Peyer's patch (tissue), 4 donors: ENCODE data around the gene TRIM38. TPM values are rescaled to one million over a fixed set of nuclear protein-coding genes. Genes with fewer than 3 reads are reported as not detected.
A peak's percentile ranks its signal among the peaks of the same experiment; 100 is the strongest.
"Not testable (repeated sequence)": the region's sequence is repeated elsewhere in the genome, so short reads cannot be mapped to it uniquely, and the experiment has no call there.

Experiments used
- DNase-seq, 3 donors: peaks; one replicate each; pipeline ENCODE4 v3.0.0-alpha.2; 2017 to 2019
- H3K27ac ChIP-seq, 4 donors: fragments of 200-600 bp; sonication (generic); one replicate each; pipeline ENCODE4 v1.5.1; 2016 to 2019
- H3K27me3 ChIP-seq, 2 donors: fragments of 200-600 bp; sonication (generic); one replicate each; pipeline ENCODE4 v1.5.1; 2019
- H3K36me3 ChIP-seq, 3 donors: fragments of 200-600 bp; sonication (generic); one replicate each; pipeline ENCODE4 v1.5.1; 2016 to 2019
- H3K4me1 ChIP-seq, 4 donors: fragments of 200-600 bp; sonication (generic); one replicate each; pipeline ENCODE4 v1.5.1; 2016 to 2019
- H3K4me3 ChIP-seq, 4 donors: fragments of 200-600 bp; sonication (generic); 1 replicate in 3 of 4; 2 replicates in 1 of 4; pipeline ENCODE4 v1.5.1; 2016 to 2019; ENCODE audit warnings: mild to moderate bottlenecking in 1 of 4
- H3K9me3 ChIP-seq, 4 donors: fragments of 200-600 bp; sonication (generic); one replicate each; pipeline ENCODE4 v1.5.1; 2016 to 2019; ENCODE audit warnings: mild to moderate bottlenecking in 1 of 4
- CTCF ChIP-seq, 6 experiments: fragments of 450-650 bp in 4 of 6; fragments of 200-600 bp in 2 of 6; sonication (generic) in 1 of 6; IDR thresholded peaks; one replicate each; pipeline ENCODE4 v1.5.1; 2017 to 2019; ENCODE audit warnings: antibody characterized with exemption in 6 of 6, mild to moderate bottlenecking in 3 of 6, moderate library complexity in 1 of 6
- POLR2A ChIP-seq, 2 donors: fragments of 450-650 bp; IDR thresholded peaks; one replicate each; pipeline ENCODE4 v1.5.1; 2017; ENCODE audit warnings: antibody characterized with exemption in 2 of 2, mild to moderate bottlenecking in 2 of 2, moderate library complexity in 2 of 2
- total RNA-seq, 4 donors: library from RNA; depleted of rRNA; stranded (reverse); fragments of >200 nt; gene quantifications; one replicate each; pipeline ENCODE4 v1.1.0, GENCODE V29; 2016

Gene TRIM38
- total RNA-seq, 4 donors from 2014 or later, result 15.3 to 24.8 (median 19.3) TPM

DNA sequence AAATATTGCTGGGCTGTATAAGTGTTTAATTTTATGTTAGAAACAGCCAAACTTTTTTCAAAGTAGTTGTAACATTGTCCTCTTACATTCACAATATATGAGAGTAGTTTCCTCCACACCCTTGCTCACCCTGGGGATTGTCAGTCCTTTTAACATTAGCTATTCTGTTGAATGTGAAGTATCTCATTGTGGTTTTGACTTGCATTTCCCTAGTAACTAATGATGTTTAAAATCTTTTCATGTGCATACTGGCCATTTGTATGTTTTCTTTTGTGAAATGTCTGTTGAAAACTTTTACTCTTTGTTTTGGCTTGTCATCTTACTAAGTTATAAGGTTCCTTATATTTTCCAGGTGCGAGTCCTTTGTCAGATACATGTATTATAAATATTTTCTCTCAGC, 32.9 kb downstream of the TRIM38 start:
- no peak for TF ChIP-seq POLR2A (IDR thresholded peaks at IDR 0.05)
- no peak for TF ChIP-seq CTCF (IDR thresholded peaks at IDR 0.05)
- Histone ChIP-seq H3K27me3 (no peaks in the 10 kb centered on the region), H3K27ac (no peak overlapping the region), H3K4me1 (peaks cover 0 to 1% (median 0%) of the 10 kb centered on the region in 4 donors), H3K4me3 (no peak overlapping the region), H3K36me3 (peaks cover 0 to 10% (median 0%) of the 10 kb centered on the region in 3 donors), H3K9me3 (no peaks in the 10 kb centered on the region)
- DNase-seq, result no peak

- Histone ChIP-seq H3K4me1 (peaks cover 0 to 9% (median 0%) of the 10 kb centered on the region in 4 donors), H3K36me3 (peaks cover 0 to 14% (median 0%) of the 10 kb centered on the region in 3 donors), H3K27me3 (no peaks in the 10 kb centered on the region), H3K27ac (no peak overlapping the region), H3K9me3 (no peaks in the 10 kb centered on the region), H3K4me3 (no peak overlapping the region)
- DNase-seq, result no peak
- TF ChIP-seq CTCF (IDR thresholded peaks at IDR 0.05), result no peak
Measured at GRCh38 chr6:25997921-25998320, 35.3 kb downstream of the TRIM38 start.

DNA sequence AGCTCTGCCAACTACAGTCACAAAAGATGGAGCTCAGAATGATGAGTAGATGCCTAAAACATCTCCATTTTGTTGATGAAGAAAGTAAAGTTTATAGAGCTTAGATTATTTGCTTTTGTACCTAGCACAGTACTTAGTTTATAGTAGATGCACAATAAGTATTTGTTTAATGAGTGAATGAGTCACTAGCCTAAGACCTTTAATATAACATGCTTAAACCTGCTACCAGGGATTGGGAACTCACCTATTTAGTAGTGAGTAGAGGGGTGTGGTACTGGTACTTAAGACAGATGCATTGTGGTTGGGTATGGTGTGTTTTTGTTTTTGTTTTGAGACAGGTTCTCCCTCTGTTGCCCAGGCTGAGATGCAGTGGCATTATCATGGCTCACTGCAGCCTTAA, 35.8 kb downstream of the TRIM38 start:
- TF ChIP-seq POLR2A (IDR thresholded peaks at IDR 0.05) (no peak), CTCF (IDR thresholded peaks at IDR 0.05) (no peak)

GRCh38 chr6:25999225-25999624, 36.6 kb downstream of the TRIM38 start:
- not testable (repeated sequence) for H3K9me3 ChIP-seq, H3K4me3 ChIP-seq, DNase-seq, H3K4me1 ChIP-seq, H3K27me3 ChIP-seq
- H3K36me3 ChIP-seq, result peaks cover 0 to 19% (median 0%) of the 10 kb centered on the region in 3 donors
- peak overlapping the region in 2 of 4 donors; percentile 22 to 45 for H3K27ac ChIP-seq

More for the DNA sequence above, 35.8 kb downstream of the TRIM38 start:
- H3K36me3 ChIP-seq, result peaks cover 0 to 14% (median 0%) of the 10 kb centered on the region in 3 donors
- no peak overlapping the region for H3K4me3 ChIP-seq
- no peak for DNase-seq
- peak overlapping the region in 1 of 4 donors; percentile 45 for H3K27ac ChIP-seq
- H3K27me3 ChIP-seq, result no peaks in the 10 kb centered on the region
- H3K4me1 ChIP-seq, result peaks cover 0 to 9% (median 0%) of the 10 kb centered on the region in 4 donors
- no peaks in the 10 kb centered on the region for H3K9me3 ChIP-seq

GRCh38 chr6:26000366-26001144, 38.0 kb downstream of the TRIM38 start:
- DNase-seq, result no peak
- H3K4me3 ChIP-seq, result no peak overlapping the region
- TF ChIP-seq POLR2A (IDR thresholded peaks at IDR 0.05) (no peak), CTCF (IDR thresholded peaks at IDR 0.05) (no peak)
- H3K27ac ChIP-seq, result peak overlapping the region in 2 of 4 donors; percentile 22 to 63
- peaks cover 0 to 9% (median 0%) of the 10 kb centered on the region in 4 donors for H3K4me1 ChIP-seq
- H3K36me3 ChIP-seq, result peaks cover 0 to 21% (median 0%) of the 10 kb centered on the region in 3 donors
- H3K9me3 ChIP-seq, result no peaks in the 10 kb centered on the region
- no peaks in the 10 kb centered on the region for H3K27me3 ChIP-seq

- Histone ChIP-seq H3K4me1 (peaks cover 0 to 9% (median 0%) of the 10 kb centered on the region in 4 donors), H3K27ac (no peak overlapping the region)
Measured at GRCh38 chr6:26003102-26003694, 40.6 kb downstream of the TRIM38 start.

More at GRCh38 chr6:26003102-26003694, 40.6 kb downstream of the TRIM38 start:
- Histone ChIP-seq H3K27me3 (no peaks in the 10 kb centered on the region), H3K9me3 (no peaks in the 10 kb centered on the region), H3K36me3 (peaks cover 0 to 16% (median 0%) of the 10 kb centered on the region in 3 donors), H3K4me3 (no peak overlapping the region)
- DNase-seq, result peak in 2 of 3 donors; percentile 61 to 83
- no peak for TF ChIP-seq POLR2A (IDR thresholded peaks at IDR 0.05)
- peak; percentile 68 to 75 (median 71) for TF ChIP-seq CTCF (IDR thresholded peaks at IDR 0.05)
